ENCODE measurements around the gene GNAI3.

- TF ChIP-seq CTCF (IDR thresholded peaks at IDR 0.05) (no peak), POLR2A (IDR thresholded peaks at IDR 0.05) (no peak)
Measured at GRCh38 chr1:109634771-109635750, 86.6 kb downstream of the GNAI3 start.
